SK-N-MC (cell line): Measurements from ENCODE around the gene SNX18.

Source experiments
- DNase-seq: peaks from one replicate; pipeline ENCODE4 v3.0.0-alpha.2; 2011; ENCODE audit warnings: low read depth, low spot score
- H3K27ac ChIP-seq: fragments of 200-600 bp; sonication (generic); 2 replicates; pipeline ENCODE4 v1.5.1; 2016; ENCODE audit warnings: mixed run types
- H3K36me3 ChIP-seq: fragments of 200-600 bp; sonication (generic); 2 replicates; pipeline ENCODE4 v1.6.1; 2017; ENCODE audit warnings: antibody characterized with exemption, low read length, mixed read lengths; ENCODE audit not compliant: insufficient read depth
- H3K4me3 ChIP-seq: fragments of 200-600 bp; sonication (generic); 2 replicates; pipeline ENCODE4 v1.5.1; 2016
- H3K9ac ChIP-seq: fragments of 200-600 bp; sonication (generic); 2 replicates; pipeline ENCODE4 v1.8.0; 2017; ENCODE audit warnings: mixed run types, mixed read lengths; ENCODE audit not compliant: insufficient read length
- H3K9me3 ChIP-seq: fragments of 200-600 bp; sonication (generic); 2 replicates; pipeline ENCODE4 v1.6.1; 2017; ENCODE audit warnings: low read depth, mild to moderate bottlenecking, antibody characterized with exemption, low read length, moderate library complexity, mixed read lengths
- EZH2 ChIP-seq: fragments of 200-600 bp; sonication (generic); IDR thresholded peaks from one replicate; pipeline ENCODE4 v1.6.1; 2017; ENCODE audit warnings: antibody characterized with exemption
- FOXP2 ChIP-seq: optimal IDR thresholded peaks from 2 replicates; pipeline ENCODE3; 2011; ENCODE audit warnings: mild to moderate bottlenecking, moderate library complexity; ENCODE audit not compliant: insufficient read depth; ENCODE audit errors: extremely low read length, control extremely low read depth
- POLR2AphosphoS5 ChIP-seq: IDR thresholded peaks from 2 replicates; pipeline ENCODE4 v1.6.1; 2012; ENCODE audit warnings: mild to moderate bottlenecking, low read depth, low read length, borderline replicate concordance

Gene SNX18

GRCh38 chr5:54523534-54523933 lies 6.0 kb downstream of the SNX18 start:
- Histone ChIP-seq H3K36me3 (peaks cover 98% of the 10 kb centered on the region), H3K27ac (peak overlapping the region; percentile 71; the same call in 1 of the 2 replicates), H3K4me3 (peak overlapping the region; percentile 98), H3K9ac (peak overlapping the region; percentile 98), H3K9me3 (no peaks in the 10 kb centered on the region)
- no peak for DNase-seq
- no peak for TF ChIP-seq FOXP2
- TF ChIP-seq EZH2: no peak
- no peak for TF ChIP-seq POLR2AphosphoS5

- peak overlapping the region; percentile 98 for H3K4me3 ChIP-seq
- peak overlapping the region; percentile 98 for H3K9ac ChIP-seq
- H3K36me3 ChIP-seq: peaks cover 96% of the 10 kb centered on the region
- H3K9me3 ChIP-seq: no peaks in the 10 kb centered on the region
- peak overlapping the region; percentile 71 for H3K27ac ChIP-seq
- no peak for DNase-seq
- TF ChIP-seq FOXP2 (no peak), EZH2 (no peak), POLR2AphosphoS5 (no peak)
Observed at GRCh38 chr5:54524082-54524481, 6.5 kb downstream of the SNX18 start.

GRCh38 chr5:54524704-54525103 lies 7.1 kb downstream of the SNX18 start:
- no peak for DNase-seq
- H3K9ac ChIP-seq: peak overlapping the region; percentile 98

DNA sequence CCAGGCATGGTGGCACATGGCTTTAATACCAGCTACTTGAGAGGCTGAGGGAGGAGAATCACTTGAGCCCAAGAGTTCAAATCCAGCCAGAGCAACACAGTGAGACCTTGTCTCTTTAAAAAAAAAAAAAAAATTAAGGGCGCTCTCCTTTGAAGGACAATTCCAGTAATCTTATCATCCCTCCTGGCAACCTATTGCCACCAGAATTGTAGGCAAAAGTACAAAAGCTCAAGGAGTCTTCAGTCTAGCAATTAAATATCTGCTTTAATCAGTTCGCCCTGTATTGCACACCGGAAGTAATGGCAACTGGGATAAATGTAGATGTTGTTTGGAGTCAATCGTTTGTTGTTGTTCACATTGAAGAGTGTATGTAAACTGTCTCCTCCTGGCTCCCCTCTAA lies 7.7 kb downstream of the SNX18 start:
- peak overlapping the region; percentile 98 for H3K4me3 ChIP-seq
- H3K9ac ChIP-seq: peak overlapping the region; percentile 98
- no peak for TF ChIP-seq POLR2AphosphoS5
- no peak for TF ChIP-seq EZH2
- no peak for TF ChIP-seq FOXP2
- H3K36me3 ChIP-seq: peaks cover 95% of the 10 kb centered on the region
- no peak overlapping the region for H3K27ac ChIP-seq
- no peak for DNase-seq
- no peaks in the 10 kb centered on the region for H3K9me3 ChIP-seq

More at GRCh38 chr5:54524704-54525103, 7.1 kb downstream of the SNX18 start:
- TF ChIP-seq FOXP2 (no peak), POLR2AphosphoS5 (no peak), EZH2 (no peak)
- H3K36me3 ChIP-seq: peaks cover 96% of the 10 kb centered on the region
- H3K9me3 ChIP-seq: no peaks in the 10 kb centered on the region
- peak overlapping the region; percentile 98 for H3K4me3 ChIP-seq
- H3K27ac ChIP-seq: no peak overlapping the region

GRCh38 chr5:54525692-54526091 lies 8.1 kb downstream of the SNX18 start:
- Histone ChIP-seq H3K9ac (peak overlapping the region; percentile 24), H3K36me3 (peaks cover 93% of the 10 kb centered on the region), H3K4me3 (peak overlapping the region; percentile 98), H3K27ac (no peak overlapping the region), H3K9me3 (no peaks in the 10 kb centered on the region)
- DNase-seq: no peak
- TF ChIP-seq EZH2: no peak
- TF ChIP-seq FOXP2: no peak
- no peak for TF ChIP-seq POLR2AphosphoS5

DNA sequence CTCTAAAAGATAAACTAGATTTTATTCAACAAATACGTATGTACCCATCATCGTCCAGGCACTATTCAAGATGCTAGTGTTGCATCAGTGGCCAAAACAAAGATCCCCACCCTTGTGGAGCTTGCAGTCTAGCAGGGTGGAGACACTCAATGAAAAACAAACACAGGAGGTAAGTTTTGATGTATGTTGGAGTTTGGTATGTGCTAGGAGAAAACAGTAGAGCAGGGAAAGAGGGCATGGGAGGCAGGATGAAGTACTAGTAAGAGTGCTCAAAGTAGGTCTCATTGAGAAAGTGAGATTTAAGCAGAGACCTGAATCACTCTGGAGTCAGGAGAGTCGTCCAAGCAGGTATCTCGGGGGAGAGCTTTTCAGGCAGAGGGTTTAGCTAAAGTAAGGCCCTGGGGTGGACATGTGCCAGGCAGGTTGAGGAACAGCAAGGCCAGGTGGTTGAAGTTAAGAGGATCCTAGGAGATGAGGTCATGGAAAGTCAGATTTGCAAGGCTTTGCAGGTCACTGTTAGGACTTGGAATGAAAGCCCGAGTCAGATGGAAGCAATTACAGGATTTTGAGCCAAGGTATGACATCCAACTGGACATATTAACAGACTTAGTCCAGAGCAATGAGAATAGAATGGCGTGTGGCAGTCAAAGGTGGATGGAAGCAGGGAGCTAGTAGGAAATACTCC lies 9.2 kb downstream of the SNX18 start:
- Histone ChIP-seq H3K27ac (peak overlapping the region; percentile 6), H3K36me3 (peaks cover 88% of the 10 kb centered on the region), H3K9ac (peak overlapping the region; percentile 19), H3K4me3 (peak overlapping the region; percentile 98), H3K9me3 (no peaks in the 10 kb centered on the region)
- no peak for DNase-seq
- no peak for TF ChIP-seq POLR2AphosphoS5
- TF ChIP-seq EZH2: no peak

DNA sequence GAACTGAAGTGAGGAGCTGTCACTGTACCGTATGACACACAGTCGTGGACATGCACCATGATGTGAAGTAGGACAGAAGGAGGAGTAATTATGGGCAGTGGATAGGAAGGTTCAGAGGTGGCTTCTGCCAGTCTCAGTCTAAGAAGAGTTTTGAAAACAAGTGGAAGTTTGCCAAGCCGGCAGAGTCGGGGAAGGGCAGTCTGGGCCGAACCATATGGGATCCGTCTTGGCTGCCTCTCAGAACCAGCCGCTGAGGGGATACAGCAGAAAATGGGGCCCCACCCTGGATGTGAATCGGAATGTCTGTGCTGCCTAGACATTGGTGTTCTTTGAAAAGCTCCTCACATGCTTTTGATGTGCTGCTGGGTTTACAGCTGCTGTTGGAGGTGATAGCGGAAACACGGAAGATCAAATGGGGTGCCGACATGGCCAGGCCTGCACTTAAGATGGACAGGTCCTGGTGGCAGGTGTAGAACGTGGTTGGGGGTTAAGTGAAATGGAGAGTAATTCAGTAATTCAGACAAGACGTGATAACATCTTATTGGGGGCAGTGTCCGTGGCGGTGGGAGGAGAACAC lies 11.2 kb downstream of the SNX18 start:
- H3K9ac ChIP-seq: no peak overlapping the region
- H3K4me3 ChIP-seq: peak overlapping the region; percentile 98
- DNase-seq: no peak
- H3K27ac ChIP-seq: peak overlapping the region; percentile 52; the same call in 1 of the 2 replicates
- H3K36me3 ChIP-seq: peaks cover 88% of the 10 kb centered on the region
- TF ChIP-seq FOXP2: no peak
- no peaks in the 10 kb centered on the region for H3K9me3 ChIP-seq

DNA sequence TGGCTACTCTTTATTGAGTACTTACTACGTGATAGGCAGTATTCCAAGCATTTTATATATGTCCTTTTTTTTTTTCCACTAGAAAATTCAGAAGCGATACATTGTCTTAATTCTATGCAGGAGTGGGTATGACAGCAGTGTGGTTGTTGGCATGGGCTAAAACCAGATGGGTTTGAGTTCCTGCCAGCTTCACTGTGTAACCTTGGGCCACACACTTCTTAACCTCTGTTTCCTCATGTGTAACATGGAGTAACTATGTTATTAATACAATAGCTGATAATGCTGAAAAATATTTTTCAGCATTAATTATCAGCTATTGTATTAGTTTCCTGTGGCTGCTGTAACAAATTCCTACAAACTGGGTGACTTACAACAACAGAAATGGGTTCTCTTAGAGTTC lies 12.0 kb downstream of the SNX18 start:
- H3K9me3 ChIP-seq: no peaks in the 10 kb centered on the region
- H3K27ac ChIP-seq: peak overlapping the region; percentile 63
- DNase-seq: no peak
- H3K36me3 ChIP-seq: peaks cover 87% of the 10 kb centered on the region
- no peak overlapping the region for H3K9ac ChIP-seq
- no peak for TF ChIP-seq EZH2
- TF ChIP-seq FOXP2: no peak
- TF ChIP-seq POLR2AphosphoS5: no peak
- peak overlapping the region; percentile 98 for H3K4me3 ChIP-seq
